Nucleus accumbens (tissue), 56 donors: ENCODE measurements around the gene LIFR.
"Not testable (repeated sequence)": the region's sequence is repeated elsewhere in the genome, so short reads cannot be mapped to it uniquely, and the experiment has no call there.

Source experiments
- DNase-seq, 56 donors: peaks; one replicate each; lab custom pipeline; 2025; lab: John Stamatoyannopoulos, UW

Gene LIFR, protein sequence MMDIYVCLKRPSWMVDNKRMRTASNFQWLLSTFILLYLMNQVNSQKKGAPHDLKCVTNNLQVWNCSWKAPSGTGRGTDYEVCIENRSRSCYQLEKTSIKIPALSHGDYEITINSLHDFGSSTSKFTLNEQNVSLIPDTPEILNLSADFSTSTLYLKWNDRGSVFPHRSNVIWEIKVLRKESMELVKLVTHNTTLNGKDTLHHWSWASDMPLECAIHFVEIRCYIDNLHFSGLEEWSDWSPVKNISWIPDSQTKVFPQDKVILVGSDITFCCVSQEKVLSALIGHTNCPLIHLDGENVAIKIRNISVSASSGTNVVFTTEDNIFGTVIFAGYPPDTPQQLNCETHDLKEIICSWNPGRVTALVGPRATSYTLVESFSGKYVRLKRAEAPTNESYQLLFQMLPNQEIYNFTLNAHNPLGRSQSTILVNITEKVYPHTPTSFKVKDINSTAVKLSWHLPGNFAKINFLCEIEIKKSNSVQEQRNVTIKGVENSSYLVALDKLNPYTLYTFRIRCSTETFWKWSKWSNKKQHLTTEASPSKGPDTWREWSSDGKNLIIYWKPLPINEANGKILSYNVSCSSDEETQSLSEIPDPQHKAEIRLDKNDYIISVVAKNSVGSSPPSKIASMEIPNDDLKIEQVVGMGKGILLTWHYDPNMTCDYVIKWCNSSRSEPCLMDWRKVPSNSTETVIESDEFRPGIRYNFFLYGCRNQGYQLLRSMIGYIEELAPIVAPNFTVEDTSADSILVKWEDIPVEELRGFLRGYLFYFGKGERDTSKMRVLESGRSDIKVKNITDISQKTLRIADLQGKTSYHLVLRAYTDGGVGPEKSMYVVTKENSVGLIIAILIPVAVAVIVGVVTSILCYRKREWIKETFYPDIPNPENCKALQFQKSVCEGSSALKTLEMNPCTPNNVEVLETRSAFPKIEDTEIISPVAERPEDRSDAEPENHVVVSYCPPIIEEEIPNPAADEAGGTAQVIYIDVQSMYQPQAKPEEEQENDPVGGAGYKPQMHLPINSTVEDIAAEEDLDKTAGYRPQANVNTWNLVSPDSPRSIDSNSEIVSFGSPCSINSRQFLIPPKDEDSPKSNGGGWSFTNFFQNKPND

DNA sequence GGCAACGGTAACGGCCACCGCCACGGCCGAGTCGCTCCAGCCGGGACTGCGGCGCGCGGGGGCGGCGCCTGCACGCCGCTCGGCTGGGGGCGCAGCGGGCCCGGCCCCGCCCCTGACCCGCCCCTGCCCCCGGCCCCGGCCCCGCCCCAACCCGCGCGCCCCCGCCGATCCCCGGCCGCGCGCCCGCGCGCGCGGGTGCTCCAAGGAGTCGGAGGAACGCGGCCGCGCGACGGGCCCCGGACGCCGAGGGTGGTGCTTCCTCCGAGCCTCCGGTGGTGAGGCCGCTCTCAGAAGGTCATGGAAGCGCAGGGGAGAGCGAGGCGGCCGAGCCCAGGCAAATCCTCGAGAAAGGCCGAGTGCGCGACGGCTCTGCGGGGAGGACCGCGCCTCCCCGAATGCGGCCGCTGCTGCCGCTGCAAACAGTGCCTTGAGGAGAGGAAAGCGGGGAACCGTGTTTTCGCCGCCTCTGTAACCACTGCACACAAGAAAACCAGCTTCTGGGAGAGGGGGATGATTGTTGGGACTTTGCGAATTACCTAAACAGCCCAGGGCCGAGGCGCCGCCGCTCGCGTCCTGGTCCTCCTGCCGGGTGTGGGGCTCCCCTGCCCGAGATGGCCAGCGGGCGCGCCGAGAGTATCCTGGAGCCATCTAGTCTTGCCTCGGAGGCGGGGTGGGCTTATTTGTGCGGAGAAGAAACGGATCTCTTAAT, at the start of gene LIFR:
Gene LIFR (minus strand): TSS at position 48 of the 709 bp plus-strand sequence. CDS start 25,999 bp downstream, outside the sequence.
- DNase-seq = peak in 55 of 56 donors; percentile 13 to 89 (median 79)

DNA sequence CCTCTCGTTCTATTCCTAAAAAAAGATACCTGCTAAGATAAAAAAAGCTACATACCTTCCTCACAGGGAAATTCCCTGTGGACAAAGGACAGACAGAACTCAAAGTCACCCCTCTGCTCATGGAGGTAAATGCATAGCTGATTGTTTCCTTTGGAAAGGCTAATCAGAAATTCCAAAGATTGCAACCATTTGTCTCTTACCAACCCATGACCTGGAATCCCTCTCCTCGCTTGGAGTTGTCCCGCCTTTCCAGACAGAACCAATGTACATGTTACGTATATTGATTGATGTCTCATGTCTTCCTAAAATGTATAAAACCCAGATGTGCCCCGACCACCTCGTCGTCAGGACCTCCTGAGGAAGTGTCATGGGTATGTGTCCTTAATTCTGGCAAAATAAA, 49.2 kb upstream of the LIFR start:
- no peak for DNase-seq

GRCh38 chr5:38603691-38604090, 47.2 kb upstream of the LIFR start:
- DNase-seq = no peak

DNA sequence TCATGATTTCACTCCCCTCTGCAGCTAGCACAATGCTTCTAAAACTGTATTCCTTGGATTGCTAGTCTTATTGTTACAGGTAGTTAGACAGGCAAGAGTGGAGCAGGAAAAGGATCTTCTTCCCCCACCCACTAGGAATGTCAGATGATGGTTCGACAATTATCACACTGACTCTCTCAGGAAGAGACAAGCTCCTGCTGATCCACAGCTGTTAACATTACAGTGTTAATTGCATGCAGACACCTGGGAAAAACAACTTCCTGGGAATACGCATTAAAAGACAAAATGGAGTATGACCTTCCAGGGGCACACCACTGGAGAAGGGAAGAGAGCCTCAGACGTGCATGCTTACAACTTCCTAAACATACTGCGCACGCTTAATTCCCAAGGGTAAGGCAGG, 46.2 kb upstream of the LIFR start:
- no peak for DNase-seq

DNA sequence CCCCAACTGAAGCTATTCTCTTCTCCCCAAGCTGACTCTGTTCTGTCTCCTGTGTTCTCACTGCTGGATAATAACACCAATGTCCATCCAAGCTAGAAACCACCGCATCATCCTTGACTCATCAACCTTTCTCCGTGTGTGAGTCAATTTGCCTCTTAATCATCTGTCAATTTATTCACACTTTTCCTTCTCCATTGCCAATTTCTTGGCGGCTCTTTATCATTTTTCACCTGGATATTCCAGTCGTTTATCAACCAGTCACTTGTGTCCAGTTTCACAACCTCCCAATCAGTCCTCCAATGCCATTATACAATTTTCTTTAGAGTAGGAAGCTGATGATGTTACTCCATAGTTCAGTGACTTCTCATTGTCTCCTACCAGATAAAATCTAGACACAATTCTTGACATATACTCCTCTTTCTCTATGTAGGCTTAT, 45.4 kb upstream of the LIFR start:
- no peak for DNase-seq

DNA sequence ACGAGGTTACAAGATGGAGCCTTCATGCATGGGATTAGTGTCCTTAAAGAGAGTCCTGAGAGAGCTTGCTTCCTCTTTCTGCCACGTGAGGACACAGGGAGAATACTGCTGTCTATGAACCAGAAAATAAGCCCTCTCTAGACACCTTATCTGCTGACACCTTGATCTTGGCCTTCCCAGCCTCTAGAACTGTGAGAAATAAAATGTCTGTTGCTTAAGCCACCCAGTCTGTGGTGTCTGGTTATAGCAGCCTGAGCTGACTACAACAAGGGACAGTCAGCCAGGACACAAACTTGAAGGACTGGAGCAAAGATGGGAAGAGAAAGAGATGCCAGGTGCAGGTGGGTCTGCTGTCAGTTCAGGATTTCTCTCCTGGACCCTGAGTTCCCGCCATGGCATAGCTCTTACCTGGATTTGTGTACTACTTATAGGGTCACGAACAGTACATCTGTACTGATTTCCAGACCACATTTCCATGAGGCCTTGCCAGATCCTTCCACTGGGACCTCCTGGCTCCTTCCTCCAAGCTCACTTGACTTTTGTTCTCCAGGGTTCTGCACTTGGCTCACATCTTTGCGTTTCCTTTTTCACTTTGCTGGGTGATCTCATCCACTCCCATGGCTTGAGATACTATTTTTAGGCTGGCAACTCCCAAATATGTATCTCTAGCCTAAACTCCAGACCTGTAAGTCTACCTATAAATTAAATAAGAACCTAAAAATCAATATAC, 44.9 kb upstream of the LIFR start:
- no peak for DNase-seq

- DNase-seq = no peak
Measured at GRCh38 chr5:38600329-38601045, 44.0 kb upstream of the LIFR start.

GRCh38 chr5:38599751-38600150, 43.3 kb upstream of the LIFR start:
- DNase-seq = not testable (repeated sequence)

DNA sequence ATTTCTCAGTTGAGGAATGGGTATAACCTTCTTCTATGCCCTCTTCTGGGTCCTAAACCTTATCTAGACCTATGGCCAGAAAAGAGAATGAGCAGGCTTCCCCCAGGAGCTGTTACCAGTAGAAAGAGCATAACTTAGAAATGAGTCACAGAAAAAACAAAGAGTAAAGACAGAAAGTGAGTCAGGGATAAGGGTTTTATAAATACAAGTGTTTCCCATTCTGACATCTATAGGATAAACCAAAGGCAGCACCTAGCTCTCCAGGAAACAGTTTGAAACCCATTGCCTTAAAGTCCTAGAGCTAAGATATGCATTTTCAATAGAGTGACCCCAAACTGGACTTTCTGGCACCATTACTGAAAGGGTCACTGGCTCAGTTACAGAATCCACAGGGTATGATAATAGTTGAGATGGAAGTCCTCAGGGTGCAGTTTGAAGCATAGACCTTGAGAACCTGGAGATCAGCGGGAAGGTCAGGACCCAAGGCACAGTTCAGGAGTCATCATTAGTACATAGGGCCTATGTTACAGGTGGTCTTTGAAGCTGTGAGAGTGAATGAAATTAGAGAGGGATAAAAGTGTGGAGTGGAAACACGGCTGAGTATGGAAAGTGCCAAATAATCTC, 42.7 kb upstream of the LIFR start:
- DNase-seq = no peak

DNA sequence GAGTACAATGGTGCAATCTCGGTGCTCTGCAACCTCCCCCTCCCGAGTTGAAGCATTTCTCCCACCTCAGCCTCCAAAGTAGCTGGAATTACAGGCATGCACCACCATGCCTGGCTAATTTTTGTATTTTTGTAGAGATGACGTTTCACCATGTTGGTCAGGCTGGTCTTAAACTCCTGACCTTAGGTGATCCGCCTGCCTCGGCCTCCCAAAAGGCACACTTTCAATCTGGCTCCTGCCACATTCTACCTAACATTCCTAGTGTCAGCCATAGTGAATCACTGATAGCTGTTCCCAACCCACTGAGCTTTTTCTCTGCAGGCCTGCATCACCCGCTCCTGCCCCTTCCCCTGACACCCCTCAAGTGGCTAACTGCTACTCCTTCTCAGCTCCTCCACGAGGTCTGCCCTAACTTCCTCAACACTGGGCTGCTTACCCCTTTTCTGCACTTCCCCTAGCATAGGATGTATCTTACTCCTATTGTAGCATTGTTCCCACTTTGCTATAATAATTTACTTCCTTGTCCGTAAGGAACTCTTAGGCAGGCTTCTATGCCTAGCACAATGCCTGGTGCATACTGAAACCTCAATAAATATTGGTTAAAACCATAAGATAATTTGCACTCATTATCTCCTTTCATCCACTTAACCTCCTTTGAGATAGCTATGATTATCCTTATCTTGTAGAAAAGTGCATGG, 42.0 kb upstream of the LIFR start:
- no peak for DNase-seq

DNA sequence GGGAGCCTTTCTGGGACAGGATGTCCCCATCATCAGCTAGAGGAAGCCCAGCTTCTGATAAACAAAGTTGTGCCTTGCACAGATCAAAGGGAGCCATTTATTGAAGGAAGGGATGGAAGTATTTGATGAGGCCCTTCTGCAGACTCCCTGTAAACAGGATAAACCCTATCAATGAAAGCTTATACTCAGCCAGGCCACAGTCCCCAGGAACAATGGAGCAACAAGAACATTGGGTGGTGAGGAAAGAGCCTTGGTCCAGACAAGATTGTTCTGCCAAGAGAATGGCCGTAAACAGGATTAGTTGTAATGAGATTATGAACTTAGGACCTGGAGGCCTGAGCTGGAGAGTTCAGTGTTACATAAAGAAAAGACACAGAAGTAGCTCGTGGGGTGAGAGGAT, 40.5 kb upstream of the LIFR start:
- DNase-seq = no peak

DNA sequence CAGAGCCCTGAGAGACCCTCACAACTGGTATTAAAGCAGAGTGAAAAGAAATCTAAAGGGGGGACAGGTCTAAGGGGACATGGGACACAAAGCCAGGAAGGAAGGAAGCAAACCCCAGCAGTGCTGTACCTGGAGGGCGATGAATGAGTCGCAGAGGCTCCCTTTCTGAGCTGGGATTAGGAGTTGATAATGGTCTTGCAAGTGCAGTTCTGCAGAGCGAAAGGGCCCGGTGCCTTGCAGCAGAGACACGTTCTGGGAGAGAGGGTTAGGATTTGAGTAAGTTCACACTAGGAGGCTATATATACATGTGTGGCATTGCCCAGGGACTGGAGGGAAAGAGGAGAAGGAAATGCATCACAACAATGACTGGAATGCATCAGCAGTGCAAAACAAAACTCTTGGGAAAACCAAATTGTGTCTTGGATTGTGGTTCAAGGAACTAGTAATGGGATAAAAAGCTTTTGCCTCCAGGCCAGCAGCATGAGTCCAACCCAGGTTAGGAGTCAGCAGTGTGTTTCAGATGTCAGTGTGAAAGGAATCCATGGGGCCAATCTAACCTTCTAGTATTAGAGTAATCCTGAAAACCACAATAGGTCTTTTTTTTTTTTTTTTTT, 38.8 kb upstream of the LIFR start:
- no peak for DNase-seq

DNA sequence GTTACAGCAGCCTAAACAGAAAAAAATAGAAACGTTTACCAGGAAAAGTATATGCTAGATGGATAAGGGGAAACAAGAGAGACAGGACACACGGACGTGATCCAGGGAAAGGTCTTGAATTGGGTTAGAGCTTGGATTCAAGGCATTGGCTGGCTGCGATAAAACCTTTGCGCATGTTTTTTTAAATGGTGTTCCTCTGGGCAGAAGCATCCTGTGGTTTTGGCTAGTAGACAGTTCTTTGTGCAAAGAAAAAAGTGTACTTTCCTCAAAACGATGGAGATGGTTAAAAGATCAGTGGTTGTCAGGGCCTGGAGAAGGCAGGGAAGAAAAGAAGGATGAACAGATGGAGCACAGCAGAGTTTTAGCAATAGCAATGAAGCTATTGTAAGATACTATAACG, 37.5 kb upstream of the LIFR start:
- DNase-seq = no peak

DNA sequence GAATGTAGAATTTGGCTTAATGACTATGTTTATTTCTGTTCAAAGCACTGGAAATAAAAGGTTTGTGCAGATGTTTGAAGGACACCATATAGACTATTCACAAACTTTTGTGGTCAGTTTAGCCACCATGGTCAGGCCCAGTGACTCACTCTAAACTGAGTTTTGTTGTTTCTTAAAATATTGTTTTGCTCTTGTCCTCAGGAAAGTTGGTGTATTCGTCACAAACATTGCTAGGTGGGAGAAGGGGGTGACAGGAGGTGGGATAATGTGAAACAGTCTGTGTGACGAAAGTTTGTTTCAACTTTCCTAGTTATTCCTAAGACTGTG, 35.0 kb upstream of the LIFR start:
- no peak for DNase-seq

DNA sequence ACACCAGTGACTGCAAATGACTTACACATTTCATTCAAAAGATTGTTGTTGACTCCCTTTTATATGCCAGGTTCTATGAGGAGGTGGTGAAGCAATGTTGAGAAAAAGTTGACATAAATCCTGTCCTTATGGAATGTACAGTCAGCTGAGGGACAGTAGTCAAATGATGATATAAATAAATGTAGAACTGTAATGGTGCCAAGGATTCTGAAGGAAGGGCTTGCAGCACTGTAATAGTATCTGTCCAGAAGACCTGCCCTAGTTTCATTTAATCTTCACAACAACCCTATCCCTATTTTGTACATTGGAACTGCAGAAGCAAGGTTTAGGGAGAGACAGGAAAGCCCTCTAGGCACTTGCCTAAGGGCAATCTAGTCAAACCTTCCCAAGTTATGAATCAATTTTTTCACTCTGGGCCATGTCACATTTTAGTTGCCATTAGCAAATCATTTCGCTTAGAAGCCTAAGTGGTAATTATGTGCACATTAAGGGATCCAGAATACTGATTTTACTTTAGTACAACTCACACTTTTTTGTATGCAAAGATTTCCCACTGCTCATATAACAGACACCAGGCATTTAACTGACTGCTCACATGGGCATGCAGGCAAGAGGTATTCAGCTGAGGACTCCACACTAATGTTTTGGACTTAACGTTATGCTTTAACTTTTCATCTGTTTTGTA, 34.5 kb upstream of the LIFR start:
- no peak for DNase-seq

- no peak for DNase-seq
Measured at GRCh38 chr5:38589629-38590028, 33.2 kb upstream of the LIFR start.

- no peak for DNase-seq
Measured at GRCh38 chr5:38585816-38586215, 29.4 kb upstream of the LIFR start.
